HEK293T (cell line): Measurements from ENCODE around the gene SLC25A23.

Experiments used
- FOXA1 ChIP-seq: fragments of 450-650 bp; IDR thresholded peaks from 2 replicates; pipeline ENCODE4 v1.6.1; 2016; ENCODE audit warnings: mild to moderate bottlenecking
- FOXM1 ChIP-seq: fragments of 450-650 bp; IDR thresholded peaks from 2 replicates; pipeline ENCODE4 v1.6.1; 2017; ENCODE audit warnings: mild to moderate bottlenecking, borderline replicate concordance
- HDGF ChIP-seq: fragments of 450-650 bp; IDR thresholded peaks from 2 replicates; pipeline ENCODE4 v1.6.1; 2017; ENCODE audit warnings: antibody characterized with exemption, borderline replicate concordance
- NFRKB ChIP-seq: fragments of 450-650 bp; IDR thresholded peaks from 2 replicates; pipeline ENCODE4 v1.6.1; 2016; ENCODE audit warnings: mild to moderate bottlenecking, moderate library complexity
- SP1 ChIP-seq: fragments of 450-650 bp; IDR thresholded peaks from 2 replicates; pipeline ENCODE4 v1.6.1; 2017
- TARDBP ChIP-seq: fragments of 450-650 bp; IDR thresholded peaks from 2 replicates; pipeline ENCODE4 v1.6.1; 2016
- TF ChIP-seq, protein P1 (sequence below): fragments of 450-650 bp; IDR thresholded peaks from 2 replicates; pipeline ENCODE4 v1.6.1; 2016

DNA sequence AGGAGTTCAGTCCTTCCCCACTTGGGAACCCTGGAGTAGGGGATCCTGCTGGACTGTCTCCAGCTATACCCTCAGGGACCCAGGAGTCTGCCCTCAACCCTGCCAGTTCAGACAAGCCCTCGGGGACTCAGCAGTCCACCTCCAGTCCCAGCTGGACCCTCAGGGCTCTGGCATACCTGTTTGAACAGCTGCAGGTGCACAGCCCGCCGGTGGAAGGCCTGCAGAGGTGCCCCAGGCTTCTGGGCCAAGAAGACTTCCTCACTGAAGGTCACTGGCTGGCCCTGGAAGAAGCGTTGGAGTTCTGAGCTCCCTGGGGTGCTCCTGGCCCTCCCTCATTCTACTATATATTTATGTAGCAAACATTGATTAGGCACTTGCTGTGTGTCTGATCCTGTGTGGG, 13.1 kb upstream of the SLC25A23 start:
- TF ChIP-seq SP1 (no peak), TARDBP (no peak), HDGF (no peak), NFRKB (no peak), FOXA1 (no peak), FOXM1 (no peak)
- TF ChIP-seq, protein P1, sequence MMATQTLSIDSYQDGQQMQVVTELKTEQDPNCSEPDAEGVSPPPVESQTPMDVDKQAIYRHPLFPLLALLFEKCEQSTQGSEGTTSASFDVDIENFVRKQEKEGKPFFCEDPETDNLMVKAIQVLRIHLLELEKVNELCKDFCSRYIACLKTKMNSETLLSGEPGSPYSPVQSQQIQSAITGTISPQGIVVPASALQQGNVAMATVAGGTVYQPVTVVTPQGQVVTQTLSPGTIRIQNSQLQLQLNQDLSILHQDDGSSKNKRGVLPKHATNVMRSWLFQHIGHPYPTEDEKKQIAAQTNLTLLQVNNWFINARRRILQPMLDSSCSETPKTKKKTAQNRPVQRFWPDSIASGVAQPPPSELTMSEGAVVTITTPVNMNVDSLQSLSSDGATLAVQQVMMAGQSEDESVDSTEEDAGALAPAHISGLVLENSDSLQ, result no peak
